Fibroblast of lung (primary cell): ENCODE data around the gene PDE9A.

Experiments used
- CTCF ChIP-seq, 2 donors: IDR thresholded peaks in 1 of 2; conservative IDR thresholded peaks in 1 of 2; 1 replicate in 1 of 2; 2 replicates in 1 of 2; pipeline ENCODE4 v1.5.1; 2011 to 2012; ENCODE audit warnings: low read length in 2 of 2, control low read depth in 1 of 2, inconsistent platforms in 1 of 2, low read depth in 1 of 2, mild to moderate bottlenecking in 1 of 2
- EZH2 ChIP-seq: IDR thresholded peaks from 2 replicates; pipeline ENCODE4 v1.5.1; 2012; ENCODE audit warnings: low read length, control low read depth, mild to moderate bottlenecking; ENCODE audit errors: missing control alignments

GRCh38 chr21:42627527-42628289, 25.7 kb upstream of the PDE9A start:
- TF ChIP-seq CTCF (conservative IDR thresholded peaks at IDR 0.05 in 1 of 2, IDR thresholded peaks at IDR 0.05 in 1 of 2; ENCODE audit: low read depth in 1 of 2, low read length in 2 of 2) = no peak
- no peak for TF ChIP-seq EZH2
